WTC11 (cell line): ENCODE measurements around the gene FHAD1. TPM values are rescaled to one million over a fixed set of nuclear protein-coding genes. Genes with fewer than 3 reads are reported as not detected.

Source experiments
- ATAC-seq: fragments of 200-7000 bp; cut with Tn5 transposase; 2 replicates; pipeline ENCODE4 v1.10.0; 2021; ENCODE audit warnings: mild to moderate bottlenecking, moderate library complexity
- CTCF ChIA-PET: fragments of 300-600 bp; sonication (Branson Sonifier 250); formaldehyde crosslinking; loops from one replicate; lab custom pipeline; 2021; ENCODE audit warnings: antibody characterized with exemption; lab: Charles Lee
- POLR2A ChIA-PET: fragments of 350-600 bp; sonication (Branson Sonifier 250); formaldehyde crosslinking; loops from one replicate; lab custom pipeline; 2021; ENCODE audit warnings: antibody characterized with exemption; lab: Charles Lee
- DNase-seq: peaks from one replicate; pipeline ENCODE4 v3.0.0; 2021; ENCODE audit warnings: low spot score
- H3K27ac Mint-ChIP-seq: 2 replicates; pipeline ENCODE4 v1.8.0; 2021; ENCODE audit warnings: mixed read lengths
- H3K27me3 Mint-ChIP-seq: 2 replicates; pipeline ENCODE4 v1.8.0; 2021; ENCODE audit warnings: low read depth, mild to moderate bottlenecking, moderate library complexity, mixed read lengths
- H3K36me3 Mint-ChIP-seq: 2 replicates; pipeline ENCODE4 v1.8.0; 2021; ENCODE audit warnings: mixed read lengths
- H3K4me1 Mint-ChIP-seq: 2 replicates; pipeline ENCODE4 v1.8.0; 2022; ENCODE audit warnings: mixed read lengths
- H3K4me3 Mint-ChIP-seq: 2 replicates; pipeline ENCODE4 v1.8.0; 2021; ENCODE audit warnings: mild to moderate bottlenecking, moderate library complexity, mixed read lengths
- H3K9me3 Mint-ChIP-seq: 2 replicates; pipeline ENCODE4 v1.8.0; 2021; ENCODE audit warnings: mixed read lengths
- ATF1 ChIP-seq: sonication (generic); formaldehyde crosslinking; IDR thresholded peaks from 2 replicates; pipeline ENCODE4 v1.8.1; 2023; ENCODE audit warnings: mild to moderate bottlenecking, moderate library complexity, missing genetic modification reagents
- CDX4 ChIP-seq: fragments of 250-450 bp; sonication (Bioruptor Pico); IDR thresholded peaks from 2 replicates; pipeline ENCODE4 v1.9.0; 2021; ENCODE audit warnings: moderate library complexity, mild to moderate bottlenecking, inconsistent platforms, borderline replicate concordance
- CREB1 ChIP-seq: sonication (generic); formaldehyde crosslinking; IDR thresholded peaks from 2 replicates; pipeline ENCODE4 v1.8.0; 2023; ENCODE audit warnings: mild to moderate bottlenecking, missing genetic modification reagents
- FOXP1 ChIP-seq: sonication (generic); formaldehyde crosslinking; IDR thresholded peaks from 2 replicates; pipeline ENCODE4 v1.8.0; 2022; ENCODE audit warnings: missing genetic modification reagents, mild to moderate bottlenecking, moderate library complexity, borderline replicate concordance
- FOXP4 ChIP-seq: sonication (generic); formaldehyde crosslinking; IDR thresholded peaks from 2 replicates; pipeline ENCODE4 v1.8.0; 2022; ENCODE audit warnings: mild to moderate bottlenecking, missing genetic modification reagents
- GTF2I ChIP-seq: fragments of 250-450 bp; sonication (Bioruptor Pico); conservative IDR thresholded peaks from 2 replicates; pipeline ENCODE4 v1.4.0; 2021; ENCODE audit warnings: mild to moderate bottlenecking
- HMGA2 ChIP-seq: fragments of 250-450 bp; sonication (Bioruptor Pico); IDR thresholded peaks from 2 replicates; pipeline ENCODE4 v1.4.0; 2021; ENCODE audit warnings: mild to moderate bottlenecking, moderate library complexity
- NFYB ChIP-seq: sonication (generic); formaldehyde crosslinking; conservative IDR thresholded peaks from 2 replicates; pipeline ENCODE4 v1.8.0; 2022; ENCODE audit warnings: low read depth, missing genetic modification reagents
- OVOL2 ChIP-seq: fragments of 250-450 bp; sonication (Bioruptor Pico); IDR thresholded peaks from 2 replicates; pipeline ENCODE4 v1.9.0; 2021; ENCODE audit warnings: mild to moderate bottlenecking, borderline replicate concordance
- PRDM15 ChIP-seq: sonication (generic); formaldehyde crosslinking; IDR thresholded peaks from 2 replicates; pipeline ENCODE4 v1.8.0; 2022; ENCODE audit warnings: missing genetic modification reagents
- TEAD1 ChIP-seq: sonication (generic); formaldehyde crosslinking; IDR thresholded peaks from 2 replicates; pipeline ENCODE4 v1.8.0; 2022; ENCODE audit warnings: mild to moderate bottlenecking, missing genetic modification reagents
- TEAD4 ChIP-seq: sonication (generic); formaldehyde crosslinking; IDR thresholded peaks from 2 replicates; pipeline ENCODE4 v1.8.0; 2022; ENCODE audit warnings: mild to moderate bottlenecking, missing genetic modification reagents
- ZNF219 ChIP-seq: sonication (generic); formaldehyde crosslinking; IDR thresholded peaks from 2 replicates; pipeline ENCODE4 v1.8.0; 2023; ENCODE audit warnings: missing genetic modification reagents, mild to moderate bottlenecking, borderline replicate concordance
- ZNF263 ChIP-seq: sonication (generic); formaldehyde crosslinking; IDR thresholded peaks from 2 replicates; pipeline ENCODE4 v1.8.1; 2022; ENCODE audit warnings: low read depth, mild to moderate bottlenecking, moderate library complexity, missing genetic modification reagents
- total RNA-seq: library from RNA; stranded (reverse); gene quantifications from 3 replicates; pipeline ENCODE4 v1.2.3, GENCODE V29; 2021
- TF ChIP-seq, protein P1 (sequence below): sonication (generic); formaldehyde crosslinking; IDR thresholded peaks from 2 replicates; pipeline ENCODE4 v1.8.0; 2023; ENCODE audit warnings: missing genetic modification reagents
- TF ChIP-seq, protein P2 (sequence below): sonication (generic); formaldehyde crosslinking; IDR thresholded peaks from 2 replicates; pipeline ENCODE4 v1.8.1; 2023; ENCODE audit warnings: mild to moderate bottlenecking, missing genetic modification reagents
- TF ChIP-seq, protein P3 (sequence below): sonication (generic); formaldehyde crosslinking; IDR thresholded peaks from 2 replicates; pipeline ENCODE4 v1.8.1; 2023; ENCODE audit warnings: mild to moderate bottlenecking, missing genetic modification reagents
- TF ChIP-seq, protein P4 (sequence below): sonication (generic); formaldehyde crosslinking; IDR thresholded peaks from 2 replicates; pipeline ENCODE4 v1.8.0; 2023; ENCODE audit warnings: mild to moderate bottlenecking, missing genetic modification reagents

Gene FHAD1
- total RNA-seq, 1 experiment from 2014 or later = 3.0 TPM

- ChIA-PET POLR2A (no interaction called here), CTCF (interaction anchor here (0.6 to 3.2 kb wide), 43 partner anchors 8 to 1431 kb away, joined by 3 to 118 read pairs (median 4); partner anchors contain the start of gene EFHD2)
- Mint-ChIP-seq H3K27me3 (no peaks in the 10 kb centered on the region), H3K9me3 (peaks cover 11% of the 10 kb centered on the region), H3K36me3 (no peaks in the 10 kb centered on the region), H3K4me1 (peaks cover 28% of the 10 kb centered on the region), H3K27ac (no peak overlapping the region), H3K4me3 (no peak overlapping the region)
- no peak for TF ChIP-seq NFYB (CRISPR knock-in tag)
- TF ChIP-seq HMGA2 (CRISPR knock-in tag) = no peak
- no peak for TF ChIP-seq CREB1 (CRISPR knock-in tag)
- TF ChIP-seq, protein P1, sequence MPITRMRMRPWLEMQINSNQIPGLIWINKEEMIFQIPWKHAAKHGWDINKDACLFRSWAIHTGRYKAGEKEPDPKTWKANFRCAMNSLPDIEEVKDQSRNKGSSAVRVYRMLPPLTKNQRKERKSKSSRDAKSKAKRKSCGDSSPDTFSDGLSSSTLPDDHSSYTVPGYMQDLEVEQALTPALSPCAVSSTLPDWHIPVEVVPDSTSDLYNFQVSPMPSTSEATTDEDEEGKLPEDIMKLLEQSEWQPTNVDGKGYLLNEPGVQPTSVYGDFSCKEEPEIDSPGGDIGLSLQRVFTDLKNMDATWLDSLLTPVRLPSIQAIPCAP = no peak
- no peak for TF ChIP-seq TEAD4
- TF ChIP-seq, protein P2, sequence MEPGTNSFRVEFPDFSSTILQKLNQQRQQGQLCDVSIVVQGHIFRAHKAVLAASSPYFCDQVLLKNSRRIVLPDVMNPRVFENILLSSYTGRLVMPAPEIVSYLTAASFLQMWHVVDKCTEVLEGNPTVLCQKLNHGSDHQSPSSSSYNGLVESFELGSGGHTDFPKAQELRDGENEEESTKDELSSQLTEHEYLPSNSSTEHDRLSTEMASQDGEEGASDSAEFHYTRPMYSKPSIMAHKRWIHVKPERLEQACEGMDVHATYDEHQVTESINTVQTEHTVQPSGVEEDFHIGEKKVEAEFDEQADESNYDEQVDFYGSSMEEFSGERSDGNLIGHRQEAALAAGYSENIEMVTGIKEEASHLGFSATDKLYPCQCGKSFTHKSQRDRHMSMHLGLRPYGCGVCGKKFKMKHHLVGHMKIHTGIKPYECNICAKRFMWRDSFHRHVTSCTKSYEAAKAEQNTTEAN (CRISPR knock-in tag) = no peak
- TF ChIP-seq ZNF263 (CRISPR knock-in tag) = no peak
- no peak for TF ChIP-seq ZNF219
- TF ChIP-seq, protein P3, sequence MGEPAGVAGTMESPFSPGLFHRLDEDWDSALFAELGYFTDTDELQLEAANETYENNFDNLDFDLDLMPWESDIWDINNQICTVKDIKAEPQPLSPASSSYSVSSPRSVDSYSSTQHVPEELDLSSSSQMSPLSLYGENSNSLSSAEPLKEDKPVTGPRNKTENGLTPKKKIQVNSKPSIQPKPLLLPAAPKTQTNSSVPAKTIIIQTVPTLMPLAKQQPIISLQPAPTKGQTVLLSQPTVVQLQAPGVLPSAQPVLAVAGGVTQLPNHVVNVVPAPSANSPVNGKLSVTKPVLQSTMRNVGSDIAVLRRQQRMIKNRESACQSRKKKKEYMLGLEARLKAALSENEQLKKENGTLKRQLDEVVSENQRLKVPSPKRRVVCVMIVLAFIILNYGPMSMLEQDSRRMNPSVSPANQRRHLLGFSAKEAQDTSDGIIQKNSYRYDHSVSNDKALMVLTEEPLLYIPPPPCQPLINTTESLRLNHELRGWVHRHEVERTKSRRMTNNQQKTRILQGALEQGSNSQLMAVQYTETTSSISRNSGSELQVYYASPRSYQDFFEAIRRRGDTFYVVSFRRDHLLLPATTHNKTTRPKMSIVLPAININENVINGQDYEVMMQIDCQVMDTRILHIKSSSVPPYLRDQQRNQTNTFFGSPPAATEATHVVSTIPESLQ (CRISPR knock-in tag) = no peak
- no peak for TF ChIP-seq TEAD1
- ATAC-seq = 0 out of 2 replicates have a peak, but pooled peaks have one; percentile 21
- no peak for DNase-seq
These were observed 77.2 kb downstream of the FHAD1 start for GRCh38 chr1:15323989-15324868.

DNA sequence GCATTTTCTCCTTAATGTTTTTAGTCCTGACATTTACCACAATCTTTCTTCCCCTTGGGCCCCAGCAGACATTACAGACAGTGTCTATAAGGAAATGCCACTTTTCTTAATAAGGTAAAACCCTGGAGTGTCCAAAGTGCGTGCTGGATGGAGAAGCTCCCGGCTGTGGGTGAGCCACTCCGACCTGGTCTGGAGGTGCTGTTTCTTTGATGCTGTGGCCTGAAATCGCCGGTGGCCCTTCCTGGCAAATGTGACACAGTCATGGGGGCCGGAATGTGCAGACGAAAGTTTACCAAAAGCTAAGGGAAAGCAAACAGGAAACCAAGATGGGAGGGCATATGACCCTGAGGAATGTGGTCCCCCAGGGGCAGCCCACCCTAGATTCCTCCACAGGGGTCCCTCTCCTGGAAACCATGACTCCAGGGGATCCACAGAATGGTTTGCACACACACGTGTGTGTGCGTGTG is 77.9 kb downstream of the FHAD1 start:
- no peaks in the 10 kb centered on the region for H3K36me3 Mint-ChIP-seq
- peaks cover 10% of the 10 kb centered on the region for H3K9me3 Mint-ChIP-seq
- H3K4me3 Mint-ChIP-seq = no peak overlapping the region
- ATAC-seq (no peak), DNase-seq (no peak)
- CTCF ChIA-PET = interaction anchor here (0.8 to 3.2 kb wide), 16 partner anchors 9 to 214 kb away, joined by 3 to 118 read pairs (median 4); no protein-coding TSS in a partner anchor
- H3K4me1 Mint-ChIP-seq = peaks cover 28% of the 10 kb centered on the region
- no peak overlapping the region for H3K27ac Mint-ChIP-seq
- POLR2A ChIA-PET = no interaction called here
- TF ChIP-seq OVOL2 (CRISPR knock-in tag) (no peak), CDX4 (no peak), HMGA2 (CRISPR knock-in tag) (no peak), GTF2I (no peak), FOXP1 (CRISPR knock-in tag) (no peak), PRDM15 (no peak), FOXP4 (CRISPR knock-in tag) (no peak), ATF1 (no peak)
- TF ChIP-seq, protein P4, sequence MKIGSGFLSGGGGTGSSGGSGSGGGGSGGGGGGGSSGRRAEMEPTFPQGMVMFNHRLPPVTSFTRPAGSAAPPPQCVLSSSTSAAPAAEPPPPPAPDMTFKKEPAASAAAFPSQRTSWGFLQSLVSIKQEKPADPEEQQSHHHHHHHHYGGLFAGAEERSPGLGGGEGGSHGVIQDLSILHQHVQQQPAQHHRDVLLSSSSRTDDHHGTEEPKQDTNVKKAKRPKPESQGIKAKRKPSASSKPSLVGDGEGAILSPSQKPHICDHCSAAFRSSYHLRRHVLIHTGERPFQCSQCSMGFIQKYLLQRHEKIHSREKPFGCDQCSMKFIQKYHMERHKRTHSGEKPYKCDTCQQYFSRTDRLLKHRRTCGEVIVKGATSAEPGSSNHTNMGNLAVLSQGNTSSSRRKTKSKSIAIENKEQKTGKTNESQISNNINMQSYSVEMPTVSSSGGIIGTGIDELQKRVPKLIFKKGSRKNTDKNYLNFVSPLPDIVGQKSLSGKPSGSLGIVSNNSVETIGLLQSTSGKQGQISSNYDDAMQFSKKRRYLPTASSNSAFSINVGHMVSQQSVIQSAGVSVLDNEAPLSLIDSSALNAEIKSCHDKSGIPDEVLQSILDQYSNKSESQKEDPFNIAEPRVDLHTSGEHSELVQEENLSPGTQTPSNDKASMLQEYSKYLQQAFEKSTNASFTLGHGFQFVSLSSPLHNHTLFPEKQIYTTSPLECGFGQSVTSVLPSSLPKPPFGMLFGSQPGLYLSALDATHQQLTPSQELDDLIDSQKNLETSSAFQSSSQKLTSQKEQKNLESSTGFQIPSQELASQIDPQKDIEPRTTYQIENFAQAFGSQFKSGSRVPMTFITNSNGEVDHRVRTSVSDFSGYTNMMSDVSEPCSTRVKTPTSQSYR (CRISPR knock-in tag) = no peak
- TF ChIP-seq, all 79 proteins: peak for 0
- no peaks in the 10 kb centered on the region for H3K27me3 Mint-ChIP-seq
